ENCODE measurements around the gene ZCCHC7.

ZCCHC7 gene

DNA sequence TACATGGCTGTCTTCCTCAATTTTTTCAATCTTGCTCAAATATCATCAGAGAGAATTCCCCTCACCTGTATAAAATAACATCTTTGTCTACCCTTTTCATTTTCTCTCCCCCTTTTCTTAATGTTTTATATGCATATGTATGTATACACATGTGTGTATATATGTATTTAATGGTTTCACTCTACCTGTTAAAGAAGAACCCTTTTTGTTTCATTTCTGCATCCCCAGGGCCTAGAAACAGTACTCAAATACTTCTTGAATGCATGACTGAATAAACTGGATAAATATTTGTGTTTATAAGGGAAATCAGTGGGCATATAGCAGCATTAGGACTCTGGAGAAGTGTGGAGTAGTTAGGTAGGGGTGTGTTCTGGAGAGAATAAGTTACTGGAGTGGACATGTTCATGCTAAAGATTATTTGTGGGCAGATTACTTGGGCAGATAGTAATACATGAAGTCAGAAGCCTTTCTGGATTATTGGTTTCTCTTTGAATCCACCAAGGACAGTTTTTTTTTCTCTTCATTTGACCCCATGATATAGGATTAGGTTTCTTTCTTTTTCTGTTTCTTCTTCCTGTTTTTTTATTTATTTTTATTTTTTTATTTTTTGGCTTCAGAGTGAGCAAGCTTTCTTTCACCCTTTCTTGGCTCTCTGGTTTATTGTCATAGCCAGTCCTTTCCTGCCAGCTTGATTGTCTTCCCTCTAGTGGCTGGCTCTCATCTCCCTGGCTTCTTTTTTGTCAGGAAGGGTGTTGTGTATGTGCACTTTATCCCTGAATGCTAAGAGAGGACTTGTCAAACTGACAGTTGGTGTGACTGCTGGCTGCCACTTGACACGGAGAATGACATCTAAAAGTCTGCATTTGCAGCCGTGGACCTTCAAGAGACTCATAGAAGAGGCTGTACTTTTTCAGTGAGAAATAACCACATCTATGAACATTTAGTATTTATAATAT is 89.3 kb downstream of the ZCCHC7 start:
- no peak for DNase-seq (ENCODE audit: low read depth in 3 of 3)

DNA sequence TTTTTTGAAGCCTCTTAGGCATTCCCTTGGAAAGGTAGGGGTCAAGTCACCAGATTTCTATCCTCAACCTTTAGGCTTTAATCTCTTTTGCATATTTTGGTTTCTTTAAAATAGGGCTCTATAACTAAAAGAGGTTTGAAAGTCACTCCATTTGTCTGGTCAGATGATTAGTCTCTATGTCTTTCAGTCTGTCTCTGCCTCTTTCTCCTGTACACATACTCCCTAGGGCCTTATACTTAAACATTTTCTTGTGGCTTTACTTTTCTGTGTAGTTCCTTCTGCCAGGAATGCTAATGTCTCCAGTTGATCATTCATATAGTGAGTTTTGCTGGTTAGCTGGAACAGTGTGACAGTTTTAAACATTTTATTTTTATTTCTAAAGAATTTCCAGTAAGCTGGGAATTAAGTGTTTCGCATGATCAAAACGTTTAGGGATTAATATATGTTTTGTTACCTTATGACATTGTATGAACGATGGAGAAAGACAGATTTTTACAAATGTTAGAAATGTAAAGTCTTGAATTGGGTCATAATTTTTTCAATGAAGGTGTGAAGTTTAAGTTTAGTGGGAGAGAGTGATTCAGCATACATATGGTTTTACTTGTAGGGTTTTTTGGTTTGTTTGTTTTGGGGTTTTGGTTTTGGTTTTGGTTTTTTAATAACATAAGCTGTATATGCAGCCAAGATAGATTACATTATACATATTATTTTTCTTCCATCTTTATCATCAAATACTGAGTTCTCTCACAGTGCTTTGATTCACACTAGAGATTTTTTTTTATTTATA is 90.6 kb downstream of the ZCCHC7 start:
- no peak for DNase-seq (ENCODE audit: low read depth in 3 of 3)

GRCh38 chr9:37212435-37212834 is 92.1 kb downstream of the ZCCHC7 start:
- no peak for DNase-seq (ENCODE audit: low read depth in 3 of 3)

- DNase-seq (ENCODE audit: low read depth in 3 of 3): no peak
These were observed 95.0 kb downstream of the ZCCHC7 start for GRCh38 chr9:37215381-37215780.

GRCh38 chr9:37215830-37216229 is 95.5 kb downstream of the ZCCHC7 start:
- DNase-seq (ENCODE audit: low read depth in 3 of 3): no peak

- no peak for DNase-seq (ENCODE audit: low read depth in 3 of 3)
These were observed 96.8 kb downstream of the ZCCHC7 start for GRCh38 chr9:37217161-37217560.

DNA sequence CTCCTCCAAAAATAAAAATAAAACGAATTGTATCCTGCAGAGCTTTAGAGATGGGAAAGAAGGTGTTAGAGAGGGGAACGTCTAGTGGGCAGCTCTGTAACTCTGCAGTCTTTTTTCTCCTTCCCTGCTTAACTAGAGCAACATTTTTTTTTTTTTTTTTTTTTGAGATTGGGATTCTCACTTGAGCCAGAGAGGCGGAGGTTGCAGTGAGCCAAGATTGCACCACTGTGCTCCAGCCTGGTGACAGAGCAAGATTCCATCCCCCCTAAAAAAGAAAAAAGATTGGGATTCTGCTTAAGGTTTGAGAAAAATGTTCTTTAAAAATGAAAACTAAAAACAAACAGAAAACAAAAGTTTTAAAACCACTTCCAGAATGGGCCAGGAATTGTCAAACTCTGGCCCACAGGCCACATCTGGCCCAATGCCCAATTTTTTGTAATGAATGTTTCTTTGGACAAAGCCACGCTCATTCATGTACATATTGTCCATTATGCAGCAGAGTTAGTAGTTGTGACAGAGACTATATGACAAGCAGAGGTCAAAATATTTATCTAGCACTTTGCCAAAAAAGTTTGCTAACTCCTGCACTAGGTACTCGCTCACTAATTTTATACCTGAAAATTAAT is 98.5 kb downstream of the ZCCHC7 start:
- DNase-seq (ENCODE audit: low read depth in 3 of 3): no peak

DNA sequence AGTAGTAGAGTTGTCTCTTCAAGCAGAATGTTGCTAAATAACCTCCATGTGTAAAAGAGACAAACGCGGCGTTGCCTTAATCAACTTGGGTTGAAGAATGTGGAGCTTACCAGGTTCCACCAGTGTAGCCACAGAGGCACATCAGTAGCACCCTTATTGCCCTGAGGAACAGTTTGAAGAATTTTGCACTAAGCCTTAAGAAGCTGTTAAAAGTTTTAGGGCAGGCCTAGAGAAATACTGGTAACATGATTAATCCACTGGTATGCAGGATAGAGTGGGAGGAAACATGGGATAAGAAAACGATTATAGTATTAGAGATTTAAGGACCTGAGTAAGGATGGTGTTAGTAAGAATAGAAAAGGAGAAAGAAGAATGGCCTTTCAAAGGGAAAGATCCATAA is 100.6 kb downstream of the ZCCHC7 start:
- no peak for DNase-seq (ENCODE audit: low read depth in 3 of 3)

- DNase-seq (ENCODE audit: low read depth in 3 of 3): no peak
These were observed 101.2 kb downstream of the ZCCHC7 start for GRCh38 chr9:37221489-37222106.

- no peak for DNase-seq (ENCODE audit: low read depth in 3 of 3)
These were observed 109.1 kb downstream of the ZCCHC7 start for GRCh38 chr9:37229455-37229854.

DNA sequence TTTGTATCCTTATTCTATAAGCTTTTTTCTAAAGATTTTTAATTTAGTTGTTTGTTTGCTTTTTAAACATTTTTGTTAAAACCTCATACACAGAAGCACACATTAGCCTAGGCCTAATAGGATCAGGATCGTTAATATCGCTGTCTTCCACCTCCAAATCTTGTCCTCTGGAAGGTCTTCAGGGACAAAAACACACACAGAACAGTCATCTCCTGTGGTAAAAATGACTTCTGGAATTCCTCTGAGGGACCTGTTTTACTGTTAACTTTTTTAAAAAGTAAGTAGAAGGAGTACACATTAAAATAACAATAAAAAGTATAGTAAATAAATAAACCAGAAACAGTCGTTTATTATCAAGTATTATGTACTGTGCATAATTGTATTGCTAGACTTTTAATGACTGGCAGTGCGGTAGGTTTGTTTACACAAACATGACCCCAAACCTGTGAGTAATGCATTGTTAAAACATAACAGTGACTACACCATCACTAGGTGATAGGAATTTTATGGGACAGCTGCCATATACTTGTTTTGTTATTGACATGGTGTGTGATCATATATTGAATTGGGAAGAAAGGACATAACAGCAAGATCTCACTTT is 109.6 kb downstream of the ZCCHC7 start:
- no peak for DNase-seq (ENCODE audit: low read depth in 3 of 3)

DNA sequence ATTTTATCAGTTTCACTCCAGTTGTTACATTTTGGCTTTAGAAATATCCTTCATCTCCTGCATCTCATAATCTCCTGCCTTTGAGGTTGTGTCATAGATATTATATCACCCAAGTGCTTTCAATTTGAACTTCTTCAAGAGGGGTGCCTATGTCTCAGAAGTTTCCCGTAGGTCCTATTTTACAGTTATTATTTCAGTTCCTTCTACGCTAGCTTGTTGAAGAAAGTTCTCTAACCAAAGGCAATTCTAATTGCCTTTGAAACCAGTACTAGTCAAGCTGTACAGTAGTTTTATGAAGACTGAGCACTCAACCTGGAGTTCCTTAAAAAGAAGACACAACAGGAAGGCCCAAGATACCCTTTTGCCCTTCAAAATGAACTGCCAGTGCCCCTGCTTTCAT is 116.4 kb downstream of the ZCCHC7 start:
- no peak for DNase-seq (ENCODE audit: low read depth in 3 of 3)

DNA sequence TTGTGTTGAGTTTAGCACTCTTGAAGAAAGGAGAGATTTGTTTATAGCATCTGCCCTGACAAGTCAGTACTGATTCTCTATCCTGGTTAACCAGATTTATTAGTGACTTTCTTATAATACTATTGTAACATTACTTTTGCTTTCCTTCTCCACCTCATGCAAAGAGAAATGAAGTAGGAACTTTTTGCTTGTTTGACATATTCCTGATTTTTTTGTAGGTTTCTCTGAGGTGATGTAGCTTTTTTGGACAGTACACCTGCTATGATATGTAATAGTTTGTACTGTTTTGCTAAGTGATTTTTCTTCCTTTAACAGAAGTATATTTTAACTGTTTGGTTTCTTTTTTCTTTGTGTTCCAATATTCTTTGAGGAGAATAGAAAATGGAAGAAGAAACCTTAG is 117.7 kb downstream of the ZCCHC7 start:
- DNase-seq (ENCODE audit: low read depth in 3 of 3): no peak

DNA sequence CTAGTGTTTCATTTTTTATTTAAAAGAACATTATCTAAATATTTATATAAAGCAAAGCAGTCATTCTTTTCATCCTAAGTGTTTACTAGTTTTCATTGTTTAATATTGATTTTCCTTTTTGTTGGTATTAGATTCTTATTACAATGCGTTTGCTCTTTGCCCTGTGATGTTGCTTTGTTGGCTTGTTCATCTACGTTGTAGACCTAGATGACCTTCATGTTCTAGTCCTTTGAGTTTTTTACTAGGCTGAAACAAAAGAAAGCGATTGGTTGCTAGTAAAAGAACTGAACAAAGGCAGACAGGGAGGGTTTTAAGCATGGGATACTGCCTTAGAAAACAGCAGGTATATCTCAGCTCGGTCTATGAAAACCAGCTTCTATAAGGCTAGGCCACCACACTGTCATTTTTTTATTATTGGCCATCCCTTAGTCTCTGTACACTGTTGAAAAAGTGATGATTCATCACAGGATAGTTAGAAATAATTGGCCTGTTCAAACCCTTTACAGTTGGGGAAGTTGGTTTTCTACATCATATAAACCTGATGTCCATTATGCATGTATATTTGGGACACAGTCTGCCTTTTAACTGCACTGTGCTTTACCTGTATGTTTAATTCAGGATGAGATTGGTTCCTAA is 119.0 kb downstream of the ZCCHC7 start:
- DNase-seq (ENCODE audit: low read depth in 3 of 3): no peak

- no peak for DNase-seq (ENCODE audit: low read depth in 3 of 3)
These were observed 119.5 kb downstream of the ZCCHC7 start for GRCh38 chr9:37239921-37240320.

DNA sequence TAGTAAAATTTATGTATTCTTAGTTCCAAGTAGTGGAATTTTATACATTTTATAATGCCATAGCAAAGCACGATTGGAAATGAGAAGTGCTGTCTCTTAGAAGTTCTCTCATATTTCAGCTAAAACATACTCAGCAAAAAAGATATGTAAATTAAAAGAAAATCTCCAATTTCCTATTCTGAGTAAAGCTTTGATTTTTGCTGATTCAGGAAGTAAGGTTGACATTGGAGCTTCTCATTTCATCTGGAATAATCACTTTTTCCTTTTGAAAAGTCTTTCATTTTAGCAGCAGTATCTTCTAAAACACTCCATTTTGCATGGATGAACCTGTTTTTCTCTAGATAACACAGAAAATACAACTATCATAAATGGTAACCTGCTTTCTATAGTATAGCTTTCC is 121.0 kb downstream of the ZCCHC7 start:
- DNase-seq (ENCODE audit: low read depth in 3 of 3): no peak

- no peak for DNase-seq (ENCODE audit: low read depth in 3 of 3)
These were observed 121.7 kb downstream of the ZCCHC7 start for GRCh38 chr9:37242089-37242488.

DNA sequence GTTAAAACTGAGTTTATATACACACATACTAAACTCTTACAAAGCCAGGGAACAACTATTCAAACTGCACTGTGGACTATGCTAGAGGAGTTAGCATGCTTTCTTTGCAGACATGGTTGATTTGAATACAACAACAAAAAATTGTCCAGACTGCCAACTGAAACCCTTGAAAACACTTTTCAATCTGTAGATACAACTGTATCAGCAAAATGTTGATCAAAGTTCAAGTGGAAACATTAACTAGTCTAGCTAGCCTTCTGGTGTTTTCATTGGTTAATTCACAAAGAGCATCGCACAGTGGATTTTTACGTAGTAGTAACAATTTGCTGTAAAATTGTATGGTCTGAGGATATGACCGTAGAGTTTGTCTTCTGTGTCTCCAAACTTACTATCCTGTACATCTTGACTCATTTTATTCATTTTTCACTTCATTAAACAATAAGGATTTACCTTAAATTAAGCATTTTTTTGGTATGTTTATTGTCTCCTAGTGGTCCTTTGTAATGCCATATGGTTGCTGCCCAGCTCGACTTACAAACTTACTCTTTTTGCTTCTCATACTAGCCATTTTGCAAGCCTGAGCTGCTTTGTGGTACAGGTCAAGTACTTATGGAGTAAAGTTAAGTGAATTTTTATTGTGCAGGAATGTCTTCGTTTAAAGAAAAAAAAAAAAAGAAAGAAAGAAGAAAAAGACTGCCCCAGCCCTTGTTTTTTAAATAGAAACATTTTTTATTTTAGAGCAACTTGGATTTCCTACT is 123.4 kb downstream of the ZCCHC7 start:
- no peak for DNase-seq (ENCODE audit: low read depth in 3 of 3)

GRCh38 chr9:37246826-37247225 is 126.5 kb downstream of the ZCCHC7 start:
- DNase-seq (ENCODE audit: low read depth in 3 of 3): no peak

DNA sequence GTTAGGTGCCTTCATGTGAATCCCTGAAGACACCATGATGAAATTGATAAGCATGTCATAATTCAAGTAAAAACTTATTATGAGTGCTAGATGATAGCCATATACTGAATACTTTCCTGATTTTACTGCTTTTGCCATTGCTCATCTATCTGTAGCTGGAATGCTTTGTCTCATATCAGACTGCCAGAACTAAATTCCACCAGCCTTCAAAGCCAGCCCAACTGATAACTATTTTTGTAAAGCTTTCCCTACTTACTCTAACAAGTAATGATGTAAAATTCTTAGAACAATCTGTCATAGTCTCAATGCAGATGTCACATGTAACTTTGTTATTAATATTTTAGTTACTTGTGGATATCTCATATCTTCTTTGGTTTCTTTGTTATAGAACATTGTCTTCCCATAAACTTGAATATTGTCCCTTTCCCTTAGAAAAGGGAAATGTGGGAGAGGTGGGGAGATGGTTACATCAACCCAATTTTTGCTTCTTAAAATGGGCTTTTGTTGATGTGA is 128.3 kb downstream of the ZCCHC7 start:
- no peak for DNase-seq (ENCODE audit: low read depth in 3 of 3)

All from stimulated activated CD4-positive, alpha-beta T cell treated with anti-CD3 and anti-CD28 coated beads, TNF-alpha, amount 100 ng/mL, for 24 hours (primary cell).